DOHH2 (cell line): ENCODE data around the gene SLC22A1.

Experiments used
- H3F3A ChIP-seq: fragments of 200-600 bp; sonication (generic), shearing (Covaris generic); 2 replicates; pipeline ENCODE4 v1.6.0; 2016; ENCODE audit warnings: antibody characterized with exemption, mild to moderate bottlenecking; ENCODE audit not compliant: control insufficient read depth, insufficient read depth
- H3K27ac ChIP-seq: fragments of 200-600 bp; sonication (generic); 2 replicates; pipeline ENCODE4 v1.5.1; 2014; ENCODE audit warnings: low read depth, mild to moderate bottlenecking, low read length, moderate library complexity
- H3K27me3 ChIP-seq: fragments of 200-600 bp; sonication (generic); 2 replicates; pipeline ENCODE4 v1.6.1; 2014; ENCODE audit warnings: mild to moderate bottlenecking, low read length, mixed read lengths; ENCODE audit not compliant: control insufficient read depth
- H3K36me3 ChIP-seq: fragments of 200-600 bp; sonication (generic); 2 replicates; pipeline ENCODE4 v1.6.1; 2014; ENCODE audit warnings: mild to moderate bottlenecking, low read length, moderate library complexity, mixed read lengths; ENCODE audit not compliant: control insufficient read depth
- H3K4me1 ChIP-seq: fragments of 200-600 bp; sonication (generic); 2 replicates; pipeline ENCODE4 v1.6.1; 2014; ENCODE audit warnings: mild to moderate bottlenecking, low read length, mixed read lengths; ENCODE audit not compliant: control insufficient read depth
- H3K4me2 ChIP-seq: fragments of 200-600 bp; sonication (generic); 2 replicates; pipeline ENCODE4 v1.6.0; 2014; ENCODE audit warnings: mild to moderate bottlenecking, low read length, moderate library complexity
- H3K4me3 ChIP-seq: fragments of 200-600 bp; sonication (generic); 2 replicates; pipeline ENCODE4 v1.5.1; 2014; ENCODE audit warnings: mild to moderate bottlenecking, low read length, mixed read lengths
- H3K79me2 ChIP-seq: fragments of 200-600 bp; sonication (generic); 2 replicates; pipeline ENCODE4 v1.6.1; 2014; ENCODE audit warnings: mild to moderate bottlenecking, low read length, mixed read lengths; ENCODE audit not compliant: control insufficient read depth
- H3K9me2 ChIP-seq: fragments of 200-600 bp; sonication (generic); replicated peaks from 2 replicates; pipeline ENCODE4 v1.6.1; 2014; ENCODE audit warnings: mild to moderate bottlenecking, low read length, mixed read lengths; ENCODE audit not compliant: control insufficient read depth
- H3K9me3 ChIP-seq: fragments of 200-600 bp; sonication (generic); 2 replicates; pipeline ENCODE4 v1.6.1; 2014; ENCODE audit warnings: antibody characterized with exemption, low read length, mixed read lengths; ENCODE audit not compliant: control insufficient read depth, insufficient read depth
- H4K20me1 ChIP-seq: fragments of 200-600 bp; sonication (generic); 2 replicates; pipeline ENCODE4 v1.6.0; 2014; ENCODE audit warnings: low read depth, mild to moderate bottlenecking, antibody characterized with exemption, low read length, moderate library complexity; ENCODE audit not compliant: control insufficient read depth, insufficient read depth
- EZH2phosphoT487 ChIP-seq: fragments of 200-600 bp; sonication (generic); IDR thresholded peaks from 2 replicates; pipeline ENCODE4 v1.6.1; 2017; ENCODE audit warnings: borderline replicate concordance, mild to moderate bottlenecking, antibody characterized with exemption, low read length, moderate library complexity, mixed read lengths
- TF ChIP-seq, protein P1 (sequence below): fragments of 200-600 bp; sonication (generic); IDR thresholded peaks from one replicate; pipeline ENCODE4 v1.5.1; 2014; ENCODE audit warnings: antibody characterized with exemption, mild to moderate bottlenecking, low read depth, low read length; ENCODE audit not compliant: poor library complexity, severe bottlenecking

Gene SLC22A1

DNA sequence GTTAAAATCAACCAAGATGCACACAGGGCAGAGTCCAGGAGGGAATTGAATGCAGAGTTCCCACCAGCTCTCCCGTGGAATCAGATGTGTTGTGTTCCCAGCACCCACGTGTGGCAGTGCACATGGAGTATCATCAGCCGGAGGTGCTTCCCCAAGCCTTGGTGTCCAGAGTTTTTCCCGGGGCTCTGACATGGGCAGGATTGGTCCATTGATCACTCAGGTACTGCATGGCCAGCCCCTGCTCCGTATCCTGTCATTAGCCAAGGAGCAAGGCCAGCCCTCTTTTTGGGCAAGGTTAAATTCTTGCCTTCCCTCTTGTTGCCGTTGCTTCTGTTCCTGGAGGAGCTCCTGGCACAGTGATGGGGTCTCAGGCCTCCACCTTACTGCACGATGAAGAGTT, 28.6 kb upstream of the SLC22A1 start:
- H3K27me3 ChIP-seq: no peaks in the 10 kb centered on the region
- no peaks in the 10 kb centered on the region for H4K20me1 ChIP-seq
- H3F3A ChIP-seq: no peaks in the 10 kb centered on the region
- no peaks in the 10 kb centered on the region for H3K79me2 ChIP-seq
- no peaks in the 10 kb centered on the region for H3K9me2 ChIP-seq
- no peak overlapping the region for H3K4me3 ChIP-seq
- TF ChIP-seq, protein P1, sequence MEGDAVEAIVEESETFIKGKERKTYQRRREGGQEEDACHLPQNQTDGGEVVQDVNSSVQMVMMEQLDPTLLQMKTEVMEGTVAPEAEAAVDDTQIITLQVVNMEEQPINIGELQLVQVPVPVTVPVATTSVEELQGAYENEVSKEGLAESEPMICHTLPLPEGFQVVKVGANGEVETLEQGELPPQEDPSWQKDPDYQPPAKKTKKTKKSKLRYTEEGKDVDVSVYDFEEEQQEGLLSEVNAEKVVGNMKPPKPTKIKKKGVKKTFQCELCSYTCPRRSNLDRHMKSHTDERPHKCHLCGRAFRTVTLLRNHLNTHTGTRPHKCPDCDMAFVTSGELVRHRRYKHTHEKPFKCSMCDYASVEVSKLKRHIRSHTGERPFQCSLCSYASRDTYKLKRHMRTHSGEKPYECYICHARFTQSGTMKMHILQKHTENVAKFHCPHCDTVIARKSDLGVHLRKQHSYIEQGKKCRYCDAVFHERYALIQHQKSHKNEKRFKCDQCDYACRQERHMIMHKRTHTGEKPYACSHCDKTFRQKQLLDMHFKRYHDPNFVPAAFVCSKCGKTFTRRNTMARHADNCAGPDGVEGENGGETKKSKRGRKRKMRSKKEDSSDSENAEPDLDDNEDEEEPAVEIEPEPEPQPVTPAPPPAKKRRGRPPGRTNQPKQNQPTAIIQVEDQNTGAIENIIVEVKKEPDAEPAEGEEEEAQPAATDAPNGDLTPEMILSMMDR: no peak
- TF ChIP-seq EZH2phosphoT487: no peak
- peaks cover 56% of the 10 kb centered on the region for H3K36me3 ChIP-seq
- H3K9me3 ChIP-seq: no peaks in the 10 kb centered on the region
- H3K4me1 ChIP-seq: no peaks in the 10 kb centered on the region
- no peak overlapping the region for H3K4me2 ChIP-seq
- H3K27ac ChIP-seq: no peak overlapping the region

DNA sequence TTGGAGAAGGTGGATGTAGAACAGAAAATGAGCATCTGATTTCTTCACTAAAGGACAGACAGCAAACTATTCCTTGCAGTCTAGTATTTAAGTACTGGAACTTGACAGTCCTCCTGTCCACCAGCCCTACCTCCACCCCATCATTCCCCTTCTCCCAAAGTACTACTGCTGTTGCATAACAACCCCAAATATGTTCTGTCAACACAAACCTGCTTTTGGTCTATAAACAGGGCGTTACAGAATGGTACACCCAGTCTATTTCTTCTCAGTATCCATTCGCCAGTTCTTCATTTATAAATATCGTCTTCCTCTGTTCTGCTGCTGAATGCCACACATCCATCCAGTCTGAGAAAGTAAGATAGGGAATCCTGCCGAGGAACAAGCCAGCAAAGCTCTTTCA, 27.7 kb upstream of the SLC22A1 start:
- Histone ChIP-seq H3K36me3 (peaks cover 51% of the 10 kb centered on the region), H3K4me3 (no peak overlapping the region), H4K20me1 (no peaks in the 10 kb centered on the region), H3K4me2 (no peak overlapping the region), H3K79me2 (no peaks in the 10 kb centered on the region), H3K27ac (no peak overlapping the region), H3K4me1 (no peaks in the 10 kb centered on the region), H3K9me2 (no peaks in the 10 kb centered on the region), H3K27me3 (no peaks in the 10 kb centered on the region), H3K9me3 (no peaks in the 10 kb centered on the region), H3F3A (no peaks in the 10 kb centered on the region)
- TF ChIP-seq, protein P1: no peak
- no peak for TF ChIP-seq EZH2phosphoT487

DNA sequence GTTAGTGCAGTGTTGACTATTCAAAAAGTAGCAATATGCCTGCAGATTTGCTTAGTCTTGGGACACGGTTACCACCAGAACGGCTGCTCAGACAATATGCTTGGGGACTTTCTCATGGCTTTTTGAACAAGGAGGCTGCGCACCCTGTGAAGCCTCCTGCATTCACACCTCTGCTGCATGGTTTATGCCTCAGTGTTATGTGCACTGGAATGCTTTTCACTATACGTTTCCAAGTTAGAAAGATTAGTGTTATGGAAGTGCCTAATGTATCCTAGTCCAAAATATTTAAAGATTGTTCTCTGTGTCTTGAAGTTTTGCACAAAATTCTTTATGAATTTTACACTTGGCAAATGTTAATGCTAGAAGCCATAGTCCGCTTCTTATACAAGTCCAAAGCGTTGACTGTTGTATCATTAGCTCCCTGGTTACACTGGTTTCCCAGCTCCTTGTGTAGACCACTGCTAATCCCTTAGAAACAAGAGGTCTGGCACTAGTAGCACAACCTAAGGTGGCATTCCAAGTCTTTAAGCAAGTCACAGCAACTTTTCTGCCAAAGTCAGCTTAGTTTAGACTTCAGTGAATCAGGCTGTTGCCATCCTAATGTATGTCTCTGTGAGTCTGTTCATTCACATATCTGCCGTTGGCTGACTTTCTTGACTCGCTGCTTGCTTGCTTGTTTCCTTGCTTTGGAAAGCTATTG, 26.3 kb upstream of the SLC22A1 start:
- Histone ChIP-seq H3K79me2 (no peaks in the 10 kb centered on the region), H3F3A (no peaks in the 10 kb centered on the region), H3K4me3 (no peak overlapping the region), H3K9me3 (no peaks in the 10 kb centered on the region), H3K4me2 (no peak overlapping the region), H3K27me3 (no peaks in the 10 kb centered on the region), H3K27ac (no peak overlapping the region), H3K9me2 (no peaks in the 10 kb centered on the region), H3K4me1 (no peaks in the 10 kb centered on the region), H3K36me3 (peaks cover 39% of the 10 kb centered on the region), H4K20me1 (no peaks in the 10 kb centered on the region)
- TF ChIP-seq, protein P1: no peak
- no peak for TF ChIP-seq EZH2phosphoT487
